GM21717 (cell line): ENCODE measurements around the gene AP2A1.

Experiments used
- ATAC-seq: cut with Tn5 transposase; IDR thresholded peaks from one replicate; pipeline ENCODE4 v1.9.1; 2021; ENCODE audit warnings: mild to moderate bottlenecking, moderate library complexity; ENCODE audit not compliant: unreplicated experiment

AP2A1 gene

GRCh38 chr19:49837009-49837310, 70.2 kb downstream of the AP2A1 start:
- no peak for ATAC-seq

GRCh38 chr19:49837425-49837824, 70.6 kb downstream of the AP2A1 start:
- ATAC-seq, result no peak

GRCh38 chr19:49838885-49839588, 72.2 kb downstream of the AP2A1 start:
- no peak for ATAC-seq

GRCh38 chr19:49839713-49840112, 72.9 kb downstream of the AP2A1 start:
- ATAC-seq, result no peak

GRCh38 chr19:49840321-49840720, 73.5 kb downstream of the AP2A1 start:
- no peak for ATAC-seq

GRCh38 chr19:49840736-49841249, 74.0 kb downstream of the AP2A1 start:
- no peak for ATAC-seq

- ATAC-seq, result no peak
Observed at GRCh38 chr19:49843265-49843664, 76.5 kb downstream of the AP2A1 start.

GRCh38 chr19:49844138-49845095, 77.6 kb downstream of the AP2A1 start:
- no peak for ATAC-seq

- no peak for ATAC-seq
Observed at GRCh38 chr19:49845414-49845813, 78.6 kb downstream of the AP2A1 start.

GRCh38 chr19:49846408-49846807, 79.6 kb downstream of the AP2A1 start:
- ATAC-seq, result no peak

- ATAC-seq, result no peak
Observed at GRCh38 chr19:49847731-49848696, 81.2 kb downstream of the AP2A1 start.

- ATAC-seq, result no peak
Observed at GRCh38 chr19:49848938-49849337, 82.1 kb downstream of the AP2A1 start.

GRCh38 chr19:49849433-49850220, 82.8 kb downstream of the AP2A1 start:
- ATAC-seq, result no peak

- peak; percentile 5 for ATAC-seq
Observed at GRCh38 chr19:49850221-49850486, 83.4 kb downstream of the AP2A1 start.

- peak; percentile 49 for ATAC-seq
Observed at GRCh38 chr19:49850487-49851342, 83.9 kb downstream of the AP2A1 start, which contains the start of gene PTOV1. Gene PTOV1, plus strand, starts transcription at chr19:49851159.

GRCh38 chr19:49851456-49852259, 84.9 kb downstream of the AP2A1 start:
- ATAC-seq, result no peak

- ATAC-seq, result no peak
Observed at GRCh38 chr19:49852631-49853126, 85.9 kb downstream of the AP2A1 start.

GRCh38 chr19:49853852-49854377, 87.1 kb downstream of the AP2A1 start:
- ATAC-seq, result no peak
